Endothelial cell of umbilical vein (primary cell): ENCODE measurements around the gene TRNT1. TPM values are rescaled to one million over a fixed set of nuclear protein-coding genes. Genes with fewer than 3 reads are reported as not detected.

Source experiments
- BruUV-seq: library from RNA; stranded (reverse); fragments of 400-500 nt; replicated peaks from 2 replicates; lab custom pipeline; 2021; lab: Mats Ljungman, UMichigan
- CTCF ChIA-PET: fragments of 300-600, 350-600 bp; sonication (Branson Sonifier 250); formaldehyde crosslinking; loops from one replicate; lab custom pipeline; 2021; ENCODE audit warnings: antibody characterized with exemption, inconsistent platforms; lab: Charles Lee
- POLR2A ChIA-PET: fragments of 300-600, 350-600 bp; sonication (Branson Sonifier 250); formaldehyde crosslinking; loops from one replicate; lab custom pipeline; 2021; ENCODE audit warnings: antibody characterized with exemption, inconsistent platforms; lab: Charles Lee
- DNase-seq: peaks from one replicate; pipeline ENCODE4 v3.0.0-alpha.2; 2011; ENCODE audit warnings: low read depth, low spot score
- FAIRE-seq: peaks from 2 replicates; lab custom pipeline; 2011; peaks lifted over from hg19 to GRCh38; lab: Jason Lieb, UNC
- H2AFZ ChIP-seq: 2 replicates; pipeline ENCODE4 v1.6.0; 2012; ENCODE audit warnings: low read depth, low read length, control low read depth, inconsistent platforms
- H3K27ac ChIP-seq: 2 replicates; pipeline ENCODE4 v1.5.1; 2011; ENCODE audit warnings: low read depth, mild to moderate bottlenecking, control low read depth, low read length, moderate library complexity; ENCODE audit not compliant: insufficient read depth
- H3K27me3 ChIP-seq, 2 experiments: 2 replicates each; pipeline versions ENCODE4 v1.6.0 to v1.6.1; 2011; ENCODE audit warnings: low read length in 2 of 2, mixed read lengths in 1 of 2; ENCODE audit not compliant: control insufficient read depth in 2 of 2, insufficient read depth in 2 of 2
- H3K36me3 ChIP-seq, 2 experiments: 2 replicates in 1 of 2; 3 replicates in 1 of 2; pipeline ENCODE4 v1.5.1; 2011; ENCODE audit warnings: low read length in 2 of 2, mild to moderate bottlenecking in 1 of 2, moderate library complexity in 1 of 2; ENCODE audit not compliant: control insufficient read depth in 2 of 2, insufficient read depth in 2 of 2; ENCODE audit errors: extremely low read depth in 1 of 2
- H3K4me1 ChIP-seq: 3 replicates; pipeline ENCODE4 v1.5.1; 2011; ENCODE audit warnings: mild to moderate bottlenecking, low read length; ENCODE audit not compliant: control insufficient read depth, insufficient read depth; ENCODE audit errors: extremely low read depth
- H3K4me2 ChIP-seq: 2 replicates; pipeline ENCODE4 v1.6.1; 2011; ENCODE audit warnings: low read length, control low read depth, mixed read lengths; ENCODE audit not compliant: insufficient read depth
- H3K4me3 ChIP-seq, 3 experiments: fragments of 200-600 bp in 1 of 3; sonication (generic), shearing (Covaris generic) in 1 of 3; replicated peaks in 1 of 3; 2 replicates each; pipeline ENCODE4 v1.5.1; 2011 to 2016; ENCODE audit warnings: control low read depth in 3 of 3, low read length in 3 of 3, mild to moderate bottlenecking in 2 of 3, inconsistent platforms in 1 of 3, low read depth in 1 of 3, moderate library complexity in 1 of 3; ENCODE audit not compliant: insufficient read depth in 1 of 3
- H3K79me2 ChIP-seq: 2 replicates; pipeline ENCODE4 v1.6.0; 2012; ENCODE audit warnings: low read length, inconsistent platforms; ENCODE audit not compliant: control insufficient read depth, insufficient read depth
- H3K9ac ChIP-seq: replicated peaks from 2 replicates; pipeline ENCODE3; 2011; ENCODE audit warnings: low read length, control low read depth; ENCODE audit not compliant: insufficient read depth; ENCODE audit errors: extremely low read depth
- H3K9me1 ChIP-seq: replicated peaks from 3 replicates; pipeline ENCODE4 v1.6.0; 2011; ENCODE audit warnings: mild to moderate bottlenecking, low read length; ENCODE audit not compliant: control insufficient read depth, insufficient read depth; ENCODE audit errors: extremely low read depth
- H3K9me3 ChIP-seq: replicated peaks from 2 replicates; pipeline ENCODE4 v1.5.1; 2012; ENCODE audit warnings: low read length, inconsistent platforms; ENCODE audit not compliant: control insufficient read depth, insufficient read depth
- H4K20me1 ChIP-seq: replicated peaks from 2 replicates; pipeline ENCODE3; 2011; ENCODE audit warnings: mild to moderate bottlenecking, low read length; ENCODE audit not compliant: control insufficient read depth, insufficient read depth; ENCODE audit errors: extremely low read depth
- EZH2 ChIP-seq: IDR thresholded peaks from 2 replicates; pipeline ENCODE4 v1.6.1; 2012; ENCODE audit warnings: borderline replicate concordance, low read depth, mild to moderate bottlenecking, moderate library complexity, low read length, inconsistent platforms; ENCODE audit not compliant: severe bottlenecking
- GATA2 ChIP-seq: IDR thresholded peaks from 2 replicates; pipeline ENCODE4 v1.7.0; 2011; ENCODE audit warnings: low read depth, mild to moderate bottlenecking, moderate library complexity, mixed read lengths, low read length; ENCODE audit not compliant: insufficient read length, insufficient read depth
- JUN ChIP-seq: IDR thresholded peaks from 2 replicates; pipeline ENCODE4 v1.6.1; 2011; ENCODE audit warnings: borderline replicate concordance, low read depth; ENCODE audit not compliant: insufficient read length, insufficient read depth
- MAX ChIP-seq: IDR thresholded peaks from 2 replicates; pipeline ENCODE4 v1.6.1; 2011; ENCODE audit not compliant: insufficient read depth, insufficient read length
- POLR2A ChIP-seq: IDR thresholded peaks from 2 replicates; pipeline ENCODE4 v1.6.1; 2012; ENCODE audit warnings: low read depth, mild to moderate bottlenecking, control low read depth, low read length
- dilution Hi-C: fragments of 300-500 bp; cut with MboI; formaldehyde crosslinking; loops from one replicate; pipeline ENCODE4 v1.15.0; 2019; ENCODE audit warnings: low sequenced_read_pairs; ENCODE audit not compliant: extremely low pct_ligation_motif_present
- intact Hi-C: fragments of 100-400 bp; cut with micrococcal nuclease; formaldehyde crosslinking; loops from one replicate; pipeline ENCODE4 v1.10.0; 2022
- polyA plus RNA-seq, 4 experiments: library from polyadenylated mRNA; depleted of rRNA in 3 of 4; stranded (reverse) in 3 of 4; unstranded in 1 of 4; fragments of >200 nt; gene quantifications; 2 replicates each; pipeline versions ENCODE4 v1.2.1 to v1.2.3, GENCODE V29; 2011 to 2012; ENCODE audit warnings: missing spikeins in 1 of 4
- total RNA-seq: library from RNA; stranded (reverse); gene quantifications from 2 replicates; pipeline ENCODE4 v1.2.3, GENCODE V29; 2021

The TRNT1 gene
- total and polyA plus RNA-seq, 2 donors (not counting 3 experiments of a cell fraction or from before 2014, with no cell fraction given) = 4.6 to 21.3 TPM

GRCh38 chr3:3085782-3086181 lies 41.0 kb upstream of the TRNT1 start:
- no peaks in the 10 kb centered on the region for H3K36me3 ChIP-seq
- H3K27me3 ChIP-seq = no peaks in the 10 kb centered on the region
- BruUV-seq = no TSS peak
- CTCF ChIA-PET = no interaction called here
- dilution Hi-C loops = no loop called here
- DNase-seq (no peak), FAIRE-seq (no peak)
- H3K9me1 ChIP-seq = no peaks in the 10 kb centered on the region
- no peak overlapping the region for H3K27ac ChIP-seq
- POLR2A ChIA-PET = no interaction called here
- no peak overlapping the region for H3K9ac ChIP-seq
- no peaks in the 10 kb centered on the region for H4K20me1 ChIP-seq
- H3K9me3 ChIP-seq = peaks cover under 1% of the 10 kb centered on the region
- H3K4me3 ChIP-seq = no peak overlapping the region
- no peak overlapping the region for H3K4me2 ChIP-seq
- intact Hi-C loops = no loop called here
- TF ChIP-seq EZH2 (no peak), POLR2A (no peak), JUN (no peak)
- no peaks in the 10 kb centered on the region for H3K79me2 ChIP-seq
- H2AFZ ChIP-seq = no peak overlapping the region
- H3K4me1 ChIP-seq = no peaks in the 10 kb centered on the region

- H3K27ac ChIP-seq = no peak overlapping the region
- H3K9ac ChIP-seq = no peak overlapping the region
- BruUV-seq = no TSS peak
- no peak overlapping the region for H3K4me2 ChIP-seq
- no peak for TF ChIP-seq MAX
- no peak for TF ChIP-seq GATA2
- no peak overlapping the region for H3K4me3 ChIP-seq
- FAIRE-seq = no peak
- no peaks in the 10 kb centered on the region for H3K9me1 ChIP-seq
- intact Hi-C loops (no loop called here), dilution Hi-C loops (no loop called here)
- no peak for DNase-seq
- no peaks in the 10 kb centered on the region for H3K4me1 ChIP-seq
- peaks cover 2% of the 10 kb centered on the region for H3K9me3 ChIP-seq
- ChIA-PET POLR2A (no interaction called here), CTCF (interaction anchor here (0.9 kb wide), 1 partner anchor 21 kb away, joined by 3 read pairs; no protein-coding TSS in a partner anchor)
- H3K36me3 ChIP-seq = no peaks in the 10 kb centered on the region
- H3K79me2 ChIP-seq = no peaks in the 10 kb centered on the region
- H3K27me3 ChIP-seq = no peaks in the 10 kb centered on the region
- H2AFZ ChIP-seq = no peak overlapping the region
- H4K20me1 ChIP-seq = no peaks in the 10 kb centered on the region
These were observed 40.5 kb upstream of the TRNT1 start for GRCh38 chr3:3086239-3086638.
